ENCODE measurements around the gene MUC12.
"Not testable (repeated sequence)": the region's sequence is repeated elsewhere in the genome, so short reads cannot be mapped to it uniquely, and the experiment has no call there.

MUC12 gene

GRCh38 chr7:101060992-101061391 lies 91.6 kb downstream of the MUC12 start:
- TF ChIP-seq CTCF (IDR thresholded peaks at IDR 0.05; ENCODE audit: insufficient read depth, low read depth, low read length, missing control alignments), result no peak
- H3K4me3 ChIP-seq (ENCODE audit: low read depth, low read length), result no peak overlapping the region

GRCh38 chr7:101064176-101064550 lies 94.8 kb downstream of the MUC12 start:
- not testable (repeated sequence) for H3K4me3 ChIP-seq (ENCODE audit: low read depth, low read length); DNase-seq (ENCODE audit: low read depth)

More at GRCh38 chr7:101060992-101061391, 91.6 kb downstream of the MUC12 start:
- DNase-seq (ENCODE audit: low read depth), result no peak

GRCh38 chr7:101065162-101065561 lies 95.8 kb downstream of the MUC12 start:
- not testable (repeated sequence) for DNase-seq (ENCODE audit: low read depth); H3K4me3 ChIP-seq (ENCODE audit: low read depth, low read length)

- no peak overlapping the region for H3K4me3 ChIP-seq (ENCODE audit: low read depth, low read length)
- TF ChIP-seq CTCF (IDR thresholded peaks at IDR 0.05; ENCODE audit: insufficient read depth, low read depth, low read length, missing control alignments), result no peak
- DNase-seq (ENCODE audit: low read depth), result no peak
Measured at GRCh38 chr7:101066141-101066832, 96.9 kb downstream of the MUC12 start.

GRCh38 chr7:101066833-101067177 lies 97.4 kb downstream of the MUC12 start:
- no peak for DNase-seq (ENCODE audit: low read depth)
- no peak for TF ChIP-seq CTCF (IDR thresholded peaks at IDR 0.05; ENCODE audit: insufficient read depth, low read depth, low read length, missing control alignments)
- no peak overlapping the region for H3K4me3 ChIP-seq (ENCODE audit: low read depth, low read length)

- H3K4me3 ChIP-seq (ENCODE audit: low read depth, low read length), result no peak overlapping the region
- no peak for TF ChIP-seq CTCF (IDR thresholded peaks at IDR 0.05; ENCODE audit: insufficient read depth, low read depth, low read length, missing control alignments)
- DNase-seq (ENCODE audit: low read depth), result no peak
Measured at GRCh38 chr7:101068401-101068800, 99.0 kb downstream of the MUC12 start.

All from GM12865 (cell line).